ENCODE data around the gene KCNJ12.
"Not testable (repeated sequence)": the region's sequence is repeated elsewhere in the genome, so short reads cannot be mapped to it uniquely, and the experiment has no call there.

Gene KCNJ12

DNA sequence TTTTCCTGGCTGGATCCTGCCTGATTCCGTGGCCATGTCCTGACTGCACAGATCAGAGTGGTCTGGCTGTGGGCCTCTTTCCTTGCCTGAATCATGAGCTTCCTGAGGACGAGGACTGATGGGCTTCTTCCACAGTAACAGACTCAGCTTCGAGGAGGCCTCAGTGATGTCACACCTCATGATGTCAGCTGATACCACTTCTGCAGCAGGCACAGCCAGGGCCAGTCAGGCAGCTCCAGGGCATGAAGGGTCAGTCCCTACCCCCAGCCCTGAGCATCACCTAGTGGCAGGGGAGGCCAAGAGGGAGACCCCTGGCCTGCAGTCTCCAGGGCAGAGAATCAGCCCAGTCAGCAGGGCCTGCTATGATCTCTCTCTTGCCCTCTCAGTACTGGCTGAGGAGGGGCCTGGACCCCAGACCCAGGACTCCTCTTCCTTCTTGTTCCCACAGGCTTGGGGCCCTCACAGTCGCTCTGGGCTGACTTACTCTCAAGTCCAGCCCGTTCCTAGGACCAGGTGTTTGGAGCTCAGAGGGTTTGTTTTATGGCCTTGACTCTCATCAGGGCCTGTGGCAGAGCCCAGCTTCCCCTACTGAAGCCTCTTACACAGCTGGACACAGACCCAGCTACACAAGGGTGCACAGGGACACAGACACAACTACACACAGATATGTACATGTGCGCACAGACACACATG, 26.7 kb upstream of the KCNJ12 start:
- not testable (repeated sequence) for DNase-seq

DNA sequence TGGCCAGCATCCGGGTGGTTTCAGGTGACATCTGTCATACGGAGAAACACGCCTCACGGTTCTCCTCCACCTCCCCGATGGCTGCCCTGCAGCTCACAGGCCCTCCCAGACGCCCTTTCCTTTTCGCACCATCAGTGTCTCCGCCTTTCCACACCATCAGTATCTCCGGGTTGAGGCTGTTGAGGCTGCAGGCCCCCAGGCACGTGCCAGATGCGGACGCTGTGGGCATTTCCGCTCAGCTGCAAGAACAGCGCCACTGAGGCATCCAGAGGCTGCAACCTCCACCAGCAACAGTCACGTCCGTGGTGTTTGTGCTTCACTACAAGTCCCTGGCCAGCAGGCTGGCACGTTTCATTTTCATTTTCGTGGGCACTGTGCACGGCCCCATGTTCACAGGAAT, 25.7 kb upstream of the KCNJ12 start:
- DNase-seq, result not testable (repeated sequence)

DNA sequence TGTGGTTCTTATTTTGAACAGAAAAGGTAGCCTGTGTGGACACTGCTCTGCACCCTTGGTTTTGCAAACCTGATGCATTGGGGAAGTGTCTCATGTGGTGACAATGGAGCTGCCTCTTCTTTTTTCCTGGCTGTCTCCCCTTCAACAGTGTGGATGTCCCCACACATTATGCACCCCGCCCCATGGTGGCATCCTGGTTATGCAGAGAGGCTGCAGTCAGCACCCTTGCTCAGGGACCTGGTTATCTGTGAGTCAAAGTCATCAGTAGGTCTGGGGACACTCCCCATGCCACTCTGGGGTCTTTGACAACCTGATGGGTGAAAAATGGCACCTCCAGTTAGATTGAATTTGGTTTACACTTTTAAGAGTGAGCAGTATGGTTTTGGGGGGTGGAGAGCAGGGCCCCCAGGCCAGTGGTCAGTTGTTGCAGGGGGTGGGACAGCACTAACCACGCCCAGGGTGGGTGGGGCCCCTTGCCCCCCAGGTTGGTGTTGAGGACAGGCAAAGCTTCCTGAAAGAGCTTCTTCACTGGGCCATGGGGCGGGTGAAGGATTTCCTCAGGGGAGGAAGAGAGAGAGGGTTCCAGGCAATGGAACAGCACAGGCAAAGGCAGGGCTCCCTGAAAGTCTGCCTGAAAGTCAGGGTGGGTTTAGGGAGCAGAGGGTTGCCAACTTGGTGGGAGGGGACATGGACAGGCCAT, 24.6 kb upstream of the KCNJ12 start:
- no peak for DNase-seq

DNA sequence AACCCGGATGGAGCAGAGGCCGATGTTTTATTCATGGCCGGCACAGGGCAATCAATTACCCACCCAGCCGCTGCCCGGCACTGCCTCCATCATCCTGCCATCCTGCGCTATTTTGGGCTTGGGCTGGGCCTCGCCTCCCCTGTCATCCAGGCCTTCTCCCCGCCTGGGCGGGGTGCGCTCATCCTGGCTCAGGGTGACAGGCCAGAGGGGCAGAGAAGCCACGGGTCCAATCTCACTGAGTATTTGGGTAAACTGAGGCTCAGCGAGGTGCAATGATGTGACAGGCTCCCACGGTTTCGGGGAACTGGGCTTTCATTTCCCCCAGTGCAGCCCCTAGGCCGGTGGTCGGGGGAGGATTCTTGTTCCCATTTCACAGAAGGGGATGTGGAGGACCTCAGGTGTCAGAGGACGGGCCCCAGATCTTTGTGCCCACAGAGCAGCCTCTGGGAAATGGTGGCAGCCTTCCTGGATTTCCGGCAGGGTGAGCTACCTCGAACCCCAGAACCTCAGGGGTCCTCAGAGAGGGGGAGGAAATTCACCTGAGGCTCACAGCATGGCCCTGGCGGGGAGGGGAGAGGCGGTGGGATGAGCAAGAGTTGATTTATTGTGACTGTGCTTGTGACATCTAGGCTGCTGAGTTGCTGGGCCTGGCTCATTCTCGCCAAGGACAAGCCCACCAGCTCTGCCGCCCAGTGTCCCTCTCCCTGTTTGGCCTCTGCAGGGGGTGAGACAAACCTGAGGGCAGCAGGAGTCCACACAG, 23.8 kb upstream of the KCNJ12 start:
- no peak for DNase-seq

DNA sequence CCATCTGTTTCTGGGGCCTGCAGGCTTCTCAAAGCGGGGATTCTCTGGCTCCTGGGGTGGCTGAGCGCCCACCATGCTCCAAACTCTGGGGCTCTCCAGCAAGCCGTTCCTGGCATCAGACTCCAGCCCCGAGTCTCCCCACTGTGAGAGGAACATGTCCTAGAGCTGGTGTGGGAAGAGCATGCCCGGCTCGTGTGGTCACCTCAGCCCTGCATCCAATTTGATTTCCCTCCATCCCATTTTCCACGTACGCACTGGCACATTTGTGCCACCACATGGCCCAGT, 23.2 kb upstream of the KCNJ12 start:
- DNase-seq, result no peak

DNA sequence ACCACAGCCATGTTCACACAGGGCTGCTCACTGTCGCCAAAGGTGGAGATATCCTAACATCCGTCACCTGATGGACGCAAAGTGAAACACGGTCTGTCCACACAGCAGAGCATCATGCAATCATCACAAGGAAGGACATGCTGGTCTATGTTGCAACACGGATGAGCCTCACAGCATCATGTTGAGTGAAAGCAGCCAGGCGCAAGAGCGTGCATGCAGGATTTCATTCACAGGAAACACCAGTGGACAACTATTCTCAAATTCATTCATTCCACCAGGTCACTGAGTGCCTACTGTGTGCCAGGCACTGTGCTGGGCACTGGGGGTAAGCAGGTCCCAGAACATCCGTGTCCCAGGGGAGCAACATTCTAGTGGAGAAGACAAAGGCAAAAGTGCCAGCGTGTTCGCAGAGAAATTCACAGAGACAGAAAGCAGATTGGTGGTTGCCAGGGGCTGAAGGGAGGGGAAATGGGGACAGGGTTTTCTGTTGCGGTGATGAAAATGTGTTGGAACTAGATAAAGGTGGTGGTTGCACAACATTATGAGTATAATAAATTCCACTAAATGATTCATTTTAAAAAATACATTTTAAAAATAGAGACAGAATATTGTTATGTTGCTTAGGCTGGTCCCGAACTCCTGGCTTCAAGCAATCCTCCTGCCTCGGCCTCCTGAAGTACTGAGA, 22.7 kb upstream of the KCNJ12 start:
- DNase-seq, result no peak

DNA sequence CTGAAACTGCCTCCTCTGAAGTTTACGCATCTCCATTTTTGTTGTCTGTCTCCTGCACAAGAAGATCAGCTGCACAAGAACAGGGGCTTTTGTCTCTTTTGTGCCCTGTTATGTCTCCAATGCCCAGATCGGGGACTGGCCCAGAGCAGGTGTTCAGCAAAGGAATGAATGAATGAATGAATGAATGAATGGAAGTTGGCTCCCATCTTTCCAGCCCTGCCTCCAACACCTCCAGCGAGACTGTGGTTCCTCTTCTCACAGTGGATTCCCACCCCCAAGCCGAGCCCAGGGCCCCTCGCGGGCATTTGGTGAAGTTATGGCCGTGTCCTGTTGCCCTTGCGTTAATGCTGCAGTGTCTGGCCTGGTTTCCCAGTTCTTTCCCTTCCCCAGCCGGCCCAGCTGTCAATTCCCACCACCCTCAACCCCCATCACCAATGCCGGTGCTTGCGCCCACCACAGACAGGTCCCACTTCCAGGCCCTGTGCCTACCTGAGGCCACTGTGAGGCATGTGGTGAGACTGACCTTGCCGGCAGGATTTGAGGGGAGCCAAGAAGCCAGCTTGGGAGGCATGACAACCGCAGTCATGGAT, 21.3 kb upstream of the KCNJ12 start:
- no peak for DNase-seq

DNA sequence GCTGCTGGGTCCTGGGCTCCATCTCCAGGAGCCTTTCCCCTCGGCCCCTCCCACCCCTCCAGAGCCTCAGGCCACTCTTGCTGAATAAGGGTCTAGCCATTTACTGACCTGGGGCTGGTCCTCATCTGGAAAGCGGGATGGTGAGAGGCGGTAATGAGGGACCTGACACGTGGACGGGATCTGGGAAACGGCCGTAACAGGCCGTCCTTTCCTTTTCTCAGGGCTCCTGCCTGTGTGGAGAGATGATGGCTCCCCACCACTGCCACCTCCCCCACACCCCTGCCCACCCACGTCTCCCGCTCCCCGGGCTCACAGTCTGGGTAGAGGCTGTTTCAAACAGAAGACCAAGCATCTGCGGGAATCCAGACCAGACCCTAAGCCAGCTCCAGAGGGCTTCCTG, 20.6 kb upstream of the KCNJ12 start:
- no peak for DNase-seq

DNA sequence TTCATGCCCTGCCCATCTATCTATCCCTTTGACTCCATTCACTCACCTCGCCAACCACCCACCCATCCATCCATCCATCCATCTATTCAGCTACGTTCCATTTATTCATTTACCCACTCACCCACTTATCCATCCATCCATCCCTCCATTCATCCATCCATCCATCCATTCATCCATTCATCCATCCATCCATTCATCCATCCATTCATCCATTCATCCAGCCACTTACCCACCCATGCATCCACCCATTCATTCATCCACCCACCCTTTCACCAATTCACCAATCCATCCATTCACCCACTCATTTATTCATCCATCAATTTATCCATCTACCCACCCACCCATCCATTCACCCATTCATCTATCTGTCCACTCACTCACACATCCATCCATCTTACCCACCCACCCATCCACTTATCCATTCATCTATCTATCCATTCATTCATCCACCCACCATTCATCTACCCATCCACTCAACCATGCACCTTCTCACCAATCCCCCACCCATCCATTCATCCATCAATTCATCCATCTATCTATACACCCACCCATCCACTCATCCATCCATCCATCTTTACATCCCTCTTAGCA, 19.5 kb upstream of the KCNJ12 start:
- no peak for DNase-seq

DNA sequence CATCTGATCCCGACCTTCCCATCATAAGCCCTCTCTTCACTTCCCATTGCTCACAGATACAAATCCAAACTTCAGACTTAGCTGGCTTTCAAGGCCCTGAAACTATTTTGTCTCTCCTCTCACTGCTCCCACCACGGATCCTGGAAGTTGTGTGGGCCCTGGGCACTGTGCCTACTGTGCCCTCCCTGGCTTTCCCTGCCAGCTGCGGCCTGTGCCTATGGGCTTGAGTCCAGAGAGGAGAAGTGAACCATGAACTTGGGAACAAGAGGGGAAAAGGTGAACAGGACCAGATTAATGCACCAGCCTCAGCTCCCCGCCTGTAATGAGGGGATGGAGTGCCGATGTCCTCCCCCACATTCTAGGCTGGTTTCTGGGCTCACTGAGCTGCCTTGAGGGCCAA, 18.9 kb upstream of the KCNJ12 start:
- no peak for DNase-seq

DNA sequence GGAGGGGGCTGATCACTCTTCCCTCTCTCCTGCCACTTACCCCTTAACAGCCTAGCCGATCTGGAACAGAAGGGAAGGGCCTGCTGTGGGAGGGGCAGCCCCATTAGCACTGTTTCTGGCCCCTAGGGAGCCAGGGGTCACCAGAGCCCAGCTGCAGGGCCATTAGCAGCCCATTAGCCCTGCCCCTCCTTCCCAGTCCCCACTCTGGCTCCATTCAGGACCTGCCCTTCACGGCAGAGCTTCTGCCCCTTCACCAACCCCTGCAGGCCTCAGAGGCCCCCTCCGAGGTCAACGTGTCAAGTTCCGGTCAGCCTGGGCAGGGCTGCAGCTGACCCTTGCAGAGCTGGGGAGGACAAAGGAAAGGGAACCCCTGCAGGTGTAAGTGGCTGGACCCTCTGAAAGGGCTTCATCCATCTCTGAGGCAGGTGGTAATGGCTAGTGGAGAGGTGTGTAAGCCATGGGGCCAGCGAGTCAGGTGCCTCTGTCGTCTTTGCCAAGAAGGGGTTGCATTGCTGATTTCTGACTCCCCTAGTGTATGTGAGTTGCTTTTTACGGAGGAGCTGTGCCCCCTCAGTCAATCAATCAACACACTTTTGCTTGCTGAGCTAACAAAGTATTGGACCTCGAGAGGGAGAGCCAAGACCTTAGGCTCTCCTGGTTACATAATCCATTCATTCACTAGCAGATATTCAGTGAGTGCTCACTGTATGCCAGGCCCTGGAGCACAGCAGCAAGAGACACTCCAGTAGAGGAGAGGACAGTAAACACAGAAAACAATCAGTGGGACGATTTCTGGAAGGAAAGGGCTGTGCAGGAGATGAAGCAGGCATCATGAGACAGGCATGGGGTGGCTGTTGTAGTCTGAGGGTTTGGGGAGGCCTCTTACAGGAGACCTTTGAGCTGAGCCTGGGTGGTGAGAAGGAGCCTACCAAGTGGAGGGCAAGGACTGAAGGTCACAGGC, 18.2 kb upstream of the KCNJ12 start:
- DNase-seq, result no peak

DNA sequence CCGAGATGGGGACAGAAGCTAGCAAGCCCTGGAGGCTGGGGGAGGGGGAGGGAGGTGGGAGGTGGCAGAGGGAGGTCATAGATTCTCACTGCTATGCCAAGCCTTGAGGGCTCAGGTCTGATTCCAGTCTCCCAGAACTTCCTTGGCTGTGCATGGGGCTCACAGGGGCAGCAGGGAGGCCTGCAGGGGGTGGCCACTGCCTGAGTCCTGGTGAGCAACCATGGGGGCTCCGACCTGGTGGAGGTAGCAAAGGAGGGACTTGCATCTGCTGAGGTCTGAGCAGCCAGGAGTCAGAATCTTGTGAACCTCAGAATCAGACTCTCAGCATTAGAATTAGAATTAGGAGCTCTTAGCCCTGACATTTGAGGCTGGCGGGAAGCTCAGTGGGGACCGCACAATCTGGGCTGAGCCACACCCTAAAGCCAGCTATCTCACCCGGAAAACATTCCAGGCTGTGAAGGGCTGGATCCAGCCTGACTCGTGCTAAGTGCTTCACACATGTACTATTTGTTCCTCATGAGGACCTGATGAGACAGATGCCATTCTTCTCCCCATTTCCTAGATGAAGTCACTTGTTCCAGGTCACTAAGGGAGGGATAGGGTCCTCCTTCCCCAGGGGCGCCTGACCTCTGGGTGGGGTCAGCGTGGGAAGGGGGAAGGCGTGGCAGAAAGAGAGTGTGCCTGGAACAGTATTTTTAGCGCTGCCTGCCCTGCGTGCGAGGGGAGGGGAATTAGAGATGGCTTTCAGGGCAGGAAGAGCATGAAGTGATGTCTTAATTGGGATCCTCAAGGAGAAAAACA, 17.3 kb upstream of the KCNJ12 start:
- no peak for DNase-seq

DNA sequence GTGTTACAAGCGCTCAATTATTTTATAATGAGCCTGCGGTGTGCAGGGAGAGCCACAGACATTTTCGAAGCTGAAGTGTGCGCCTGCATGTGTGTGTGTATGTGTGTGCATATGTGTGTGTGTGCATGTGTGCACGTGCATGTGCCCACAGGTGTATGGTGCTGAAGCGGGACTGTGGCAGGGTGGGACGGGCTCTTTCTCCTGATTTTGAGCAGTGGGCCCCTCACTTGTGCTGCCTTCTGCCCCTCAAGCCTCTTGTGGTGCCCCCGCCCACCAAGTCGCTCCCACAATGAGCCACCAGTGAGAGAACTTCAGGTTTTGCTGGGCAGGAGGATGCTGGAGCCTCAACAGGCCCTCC, 16.7 kb upstream of the KCNJ12 start:
- DNase-seq, result no peak

DNA sequence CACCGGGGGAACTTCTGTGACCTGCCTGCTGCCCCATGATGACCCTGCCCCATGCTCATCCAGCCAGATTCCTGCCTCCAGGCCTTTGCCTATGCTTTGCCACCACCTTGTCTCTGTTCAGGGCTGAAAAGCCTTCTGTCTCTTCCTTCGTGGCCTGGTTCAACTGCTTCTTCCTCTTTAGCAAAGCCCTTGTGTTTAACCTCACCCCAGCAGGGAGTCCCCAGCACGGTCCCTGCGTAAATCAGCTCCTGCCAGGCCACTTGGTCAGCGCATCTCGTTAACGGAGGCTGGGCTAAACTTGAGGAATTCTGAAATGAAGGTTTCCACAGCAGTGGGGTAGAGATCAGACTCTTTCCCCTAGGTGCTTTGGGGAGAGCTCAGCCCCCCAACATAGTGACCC, 16.1 kb upstream of the KCNJ12 start:
- no peak for DNase-seq

DNA sequence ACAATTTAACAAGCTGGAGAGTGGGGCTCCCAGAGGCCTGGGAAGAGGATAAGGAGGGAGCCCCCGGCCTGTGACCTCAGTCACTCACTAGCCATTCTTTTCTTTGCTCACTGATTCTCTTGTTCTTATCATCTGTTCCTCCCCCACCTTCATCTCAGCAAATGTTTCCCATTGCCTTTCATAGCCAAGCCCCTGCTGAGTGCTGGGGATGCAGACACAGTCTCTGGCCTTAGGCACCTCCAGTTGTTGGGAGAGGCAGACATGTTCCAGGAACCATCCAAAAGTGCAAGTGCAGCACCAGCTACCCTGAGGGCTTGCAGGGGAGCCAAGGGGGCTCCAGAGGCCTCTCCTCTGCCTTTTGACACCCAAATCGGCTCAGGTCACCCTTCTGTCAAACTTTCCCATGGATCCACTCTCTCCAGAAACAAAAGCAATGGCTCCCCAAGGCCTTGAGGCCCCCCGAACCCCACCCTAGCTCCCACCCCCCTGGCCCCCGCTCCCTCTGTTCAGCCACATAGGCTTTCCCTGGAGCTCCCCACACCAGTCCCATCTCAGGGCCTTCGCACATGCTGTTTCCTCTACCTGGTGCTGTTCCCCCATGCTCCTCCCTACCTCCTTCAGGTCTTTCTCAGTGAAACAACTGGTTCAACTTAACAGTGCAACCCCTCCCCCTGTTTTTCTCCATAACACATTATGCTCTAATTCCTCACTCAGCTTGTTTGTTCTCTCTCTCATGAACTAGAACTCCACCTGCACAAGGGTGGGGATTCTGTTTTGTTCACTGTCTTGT, 14.9 kb upstream of the KCNJ12 start:
- DNase-seq, result no peak

DNA sequence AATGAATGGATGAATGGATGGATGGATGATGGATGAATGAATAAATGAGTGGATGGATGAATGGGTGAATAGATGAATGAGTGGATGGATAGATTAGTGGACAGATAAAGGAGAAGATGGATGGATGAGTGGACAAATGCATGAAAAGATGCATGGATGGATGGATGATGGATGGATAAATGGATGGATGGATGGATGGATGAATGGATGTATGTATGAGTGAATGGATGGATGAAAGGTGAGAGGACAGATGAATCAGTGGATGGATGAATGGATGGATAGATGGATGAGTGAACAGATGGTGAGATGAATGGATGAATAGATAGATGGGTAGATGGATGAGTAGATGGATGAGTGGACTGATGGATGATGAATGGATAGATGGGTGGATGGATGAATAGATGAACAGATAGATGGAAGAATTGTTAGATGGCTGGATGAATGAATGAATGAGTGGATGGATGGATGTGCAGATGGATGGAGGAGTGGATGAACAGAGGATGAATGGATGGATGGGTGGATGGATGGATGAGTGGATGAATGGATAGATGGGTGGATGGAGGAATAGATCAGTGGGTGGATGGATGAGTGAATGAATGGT, 13.7 kb upstream of the KCNJ12 start:
- DNase-seq, result no peak

DNA sequence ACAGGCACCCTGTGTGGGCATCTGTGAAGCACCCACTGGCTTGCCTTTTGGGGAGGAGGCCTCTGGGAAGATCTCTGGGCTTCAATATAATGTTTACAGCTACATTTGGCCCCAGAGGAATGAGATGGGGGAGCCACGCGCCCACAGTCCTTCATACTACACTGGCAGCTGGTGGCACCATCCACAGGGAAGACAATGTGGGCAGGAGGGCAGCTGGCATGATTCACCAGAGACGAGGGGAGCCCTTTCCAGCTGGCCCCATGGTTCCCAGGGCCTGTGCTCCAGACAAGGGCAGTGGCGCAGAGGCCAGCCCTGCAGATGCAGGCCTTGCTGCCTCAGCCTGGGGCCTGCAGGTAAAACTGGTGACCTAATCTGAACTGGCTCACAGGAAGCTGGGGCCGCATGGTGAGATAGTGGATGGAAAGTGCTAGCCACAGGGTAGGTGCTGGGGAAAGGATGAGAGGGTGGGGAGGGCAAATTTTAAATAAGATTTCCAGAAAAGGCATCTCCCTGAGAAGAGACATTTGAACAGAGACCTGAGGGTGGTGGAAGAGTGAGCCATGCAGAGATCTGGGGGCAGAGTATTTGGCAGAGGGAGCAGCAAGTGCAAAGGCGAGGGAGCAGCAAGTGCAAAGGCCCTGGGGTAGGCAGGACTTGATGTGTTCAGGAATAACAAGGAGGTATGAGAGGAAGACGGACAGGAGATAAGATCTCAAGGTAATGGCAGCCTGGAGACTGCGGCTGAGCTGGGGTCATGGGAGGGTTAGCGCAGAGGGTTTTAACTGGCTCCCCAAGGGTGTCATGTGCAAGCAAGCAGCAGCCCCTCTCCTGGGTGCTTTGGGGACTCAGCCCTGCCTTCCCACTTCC, 12.1 kb upstream of the KCNJ12 start:
- DNase-seq, result no peak

DNA sequence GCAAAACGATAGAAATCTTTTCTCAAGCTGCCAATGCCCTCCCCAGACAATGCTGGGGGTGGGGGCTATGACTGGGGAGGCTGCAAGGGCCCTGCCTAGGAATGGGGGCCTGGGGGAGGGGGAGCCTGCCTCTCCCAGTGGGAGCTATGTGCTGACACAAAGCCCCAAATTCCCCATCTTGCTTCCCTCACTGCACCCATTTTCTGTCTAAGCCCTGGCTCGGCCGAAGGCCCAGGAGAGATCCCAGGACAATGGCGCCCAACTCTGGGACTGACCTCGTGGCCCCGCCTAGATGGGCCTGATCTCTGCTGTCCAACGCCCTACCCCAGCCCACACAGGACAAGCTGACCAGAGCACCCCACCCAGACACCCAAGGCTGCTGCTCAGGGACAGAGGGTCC, 11.1 kb upstream of the KCNJ12 start:
- DNase-seq, result no peak
